Gastrocnemius medialis (tissue), 4 donors: Measurements from ENCODE around the gene PWP1.
"Not testable (repeated sequence)": the region's sequence is repeated elsewhere in the genome, so short reads cannot be mapped to it uniquely, and the experiment has no call there.

ENCODE experiments used
- CTCF ChIP-seq, 5 experiments: fragments of 450-650 bp in 3 of 5; fragments of 200-600 bp in 2 of 5; sonication (generic) in 2 of 5; IDR thresholded peaks in 4 of 5; conservative IDR thresholded peaks in 1 of 5; 1 replicate in 4 of 5; 2 replicates in 1 of 5; pipeline ENCODE4 v1.5.1; 2016 to 2019; ENCODE audit warnings: antibody characterized with exemption in 5 of 5, mild to moderate bottlenecking in 3 of 5, moderate library complexity in 3 of 5
- POLR2A ChIP-seq, 2 donors: fragments of 450-650 bp; IDR thresholded peaks; one replicate each; pipeline ENCODE4 v1.6.1; 2017; ENCODE audit warnings: antibody characterized with exemption in 2 of 2, mild to moderate bottlenecking in 2 of 2, moderate library complexity in 2 of 2

- TF ChIP-seq CTCF (IDR thresholded peaks at IDR 0.05 in 4 of 5, conservative IDR thresholded peaks at IDR 0.05 in 1 of 5); POLR2A (IDR thresholded peaks at IDR 0.05): not testable (repeated sequence)
These were observed 42.1 kb downstream of the PWP1 start for GRCh38 chr12:107727742-107728141.
